Measurements from ENCODE around the gene METTL23. TPM values are rescaled to one million over a fixed set of nuclear protein-coding genes. Genes with fewer than 3 reads are reported as not detected.
A peak's percentile ranks its signal among the peaks of the same experiment; 100 is the strongest.
"Not testable (repeated sequence)": the region's sequence is repeated elsewhere in the genome, so short reads cannot be mapped to it uniquely, and the experiment has no call there.

The METTL23 gene
- total RNA-seq, 4 donors from 2014 or later = 13.8 to 32.5 (median 21.6) TPM

DNA sequence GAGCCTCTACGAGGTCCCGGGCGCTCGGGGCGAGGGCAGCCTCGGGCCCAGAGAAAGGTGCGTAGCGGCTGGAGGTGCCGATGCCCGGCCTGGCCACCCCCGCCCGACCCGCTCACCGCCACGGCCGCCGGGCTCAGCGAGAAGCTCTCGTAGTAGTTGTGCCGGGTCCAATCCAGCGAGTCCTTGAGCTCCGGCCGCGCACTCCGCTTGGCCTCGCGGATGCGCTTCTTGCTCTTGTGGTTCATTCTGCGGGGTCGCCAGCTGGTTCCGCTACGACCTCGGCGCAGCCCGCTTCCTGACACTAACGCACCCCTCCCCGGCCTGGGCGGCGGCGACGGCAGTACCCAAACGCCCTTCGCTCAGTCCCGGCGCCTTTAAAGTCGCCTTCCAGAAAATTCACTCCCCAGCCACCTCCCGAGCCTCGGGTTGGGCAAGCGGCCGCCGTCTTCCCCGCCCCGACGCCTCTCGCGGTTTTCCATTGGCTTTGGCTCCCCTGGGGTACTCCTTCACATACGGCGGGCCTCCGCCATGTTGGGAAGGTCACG, 336 bp upstream of the METTL23 start, which contains the start of gene JMJD6:
Gene JMJD6, minus strand, starts transcription at position 376 of the 545 bp plus-strand sequence. Its CDS starts 131 bp downstream, at position 245.
- Histone ChIP-seq H3K9me3 (no peaks in the 10 kb centered on the region), H3K4me3 (peak within 1 kb of the TSS; percentile 91 to 98), H3K27ac (peak within 1 kb of the TSS; percentile 98 to 99), H3K4me1 (peaks cover 8 to 19% of the 10 kb centered on the region in 2 donors), H3K27me3 (no peaks in the 10 kb centered on the region), H3K36me3 (no peaks in the 10 kb centered on the region)
- peak; percentile 86 to 94 for TF ChIP-seq POLR2A (IDR thresholded peaks at IDR 0.05)
- TF ChIP-seq, protein P1, sequence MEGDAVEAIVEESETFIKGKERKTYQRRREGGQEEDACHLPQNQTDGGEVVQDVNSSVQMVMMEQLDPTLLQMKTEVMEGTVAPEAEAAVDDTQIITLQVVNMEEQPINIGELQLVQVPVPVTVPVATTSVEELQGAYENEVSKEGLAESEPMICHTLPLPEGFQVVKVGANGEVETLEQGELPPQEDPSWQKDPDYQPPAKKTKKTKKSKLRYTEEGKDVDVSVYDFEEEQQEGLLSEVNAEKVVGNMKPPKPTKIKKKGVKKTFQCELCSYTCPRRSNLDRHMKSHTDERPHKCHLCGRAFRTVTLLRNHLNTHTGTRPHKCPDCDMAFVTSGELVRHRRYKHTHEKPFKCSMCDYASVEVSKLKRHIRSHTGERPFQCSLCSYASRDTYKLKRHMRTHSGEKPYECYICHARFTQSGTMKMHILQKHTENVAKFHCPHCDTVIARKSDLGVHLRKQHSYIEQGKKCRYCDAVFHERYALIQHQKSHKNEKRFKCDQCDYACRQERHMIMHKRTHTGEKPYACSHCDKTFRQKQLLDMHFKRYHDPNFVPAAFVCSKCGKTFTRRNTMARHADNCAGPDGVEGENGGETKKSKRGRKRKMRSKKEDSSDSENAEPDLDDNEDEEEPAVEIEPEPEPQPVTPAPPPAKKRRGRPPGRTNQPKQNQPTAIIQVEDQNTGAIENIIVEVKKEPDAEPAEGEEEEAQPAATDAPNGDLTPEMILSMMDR (IDR thresholded peaks at IDR 0.05) = no peak
- intact Hi-C loops (cut with DNase I; ENCODE audit: low total_unique reads) = no loop called here
- DNase-seq = peak; percentile 97

DNA sequence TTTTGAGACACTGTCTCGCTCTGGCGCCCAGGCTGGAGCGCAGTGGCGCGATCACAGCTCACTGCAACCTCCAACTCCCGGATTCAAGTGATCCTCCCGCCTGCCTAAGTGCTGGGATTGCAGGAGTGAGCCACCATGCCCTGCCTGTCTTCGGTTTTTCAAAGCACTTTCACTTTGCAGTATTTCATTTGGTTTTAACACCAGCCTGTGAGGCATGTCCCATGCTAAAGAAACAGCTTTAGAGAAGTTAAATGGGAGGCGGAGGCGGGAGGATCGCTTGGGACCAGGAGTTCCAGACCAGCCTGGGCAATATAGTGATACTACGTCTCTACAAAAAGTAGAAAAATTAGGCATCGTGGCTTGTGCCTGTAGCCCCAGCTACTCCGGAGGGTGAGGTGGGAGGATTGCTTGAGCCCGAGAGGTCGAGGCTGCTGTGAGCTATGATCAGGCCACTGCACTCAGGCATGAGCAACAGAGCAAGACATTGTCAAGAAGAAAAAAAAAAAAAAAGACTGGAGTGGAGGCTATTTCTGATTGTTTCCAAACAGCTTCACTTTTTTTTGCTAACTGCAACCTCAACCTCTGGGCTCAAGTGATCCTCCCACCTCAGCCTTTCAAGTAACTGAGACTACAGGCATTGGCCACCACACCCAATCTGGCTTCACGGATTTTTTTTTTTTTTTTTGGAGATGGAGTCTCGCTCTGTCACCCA, 1.3 kb downstream of the METTL23 start:
- Histone ChIP-seq H3K4me3 (peak overlapping the region; percentile 91 to 98), H3K27ac (peak overlapping the region; percentile 98 to 99), H3K9me3 (no peaks in the 10 kb centered on the region), H3K36me3 (no peaks in the 10 kb centered on the region), H3K4me1 (peaks cover 8 to 19% of the 10 kb centered on the region in 2 donors), H3K27me3 (no peaks in the 10 kb centered on the region)
- TF ChIP-seq, protein P1 (IDR thresholded peaks at IDR 0.05) = no peak
- TF ChIP-seq POLR2A (IDR thresholded peaks at IDR 0.05) = no peak
- no peak for DNase-seq
- intact Hi-C loops (cut with DNase I; ENCODE audit: low total_unique reads) = no loop called here

DNA sequence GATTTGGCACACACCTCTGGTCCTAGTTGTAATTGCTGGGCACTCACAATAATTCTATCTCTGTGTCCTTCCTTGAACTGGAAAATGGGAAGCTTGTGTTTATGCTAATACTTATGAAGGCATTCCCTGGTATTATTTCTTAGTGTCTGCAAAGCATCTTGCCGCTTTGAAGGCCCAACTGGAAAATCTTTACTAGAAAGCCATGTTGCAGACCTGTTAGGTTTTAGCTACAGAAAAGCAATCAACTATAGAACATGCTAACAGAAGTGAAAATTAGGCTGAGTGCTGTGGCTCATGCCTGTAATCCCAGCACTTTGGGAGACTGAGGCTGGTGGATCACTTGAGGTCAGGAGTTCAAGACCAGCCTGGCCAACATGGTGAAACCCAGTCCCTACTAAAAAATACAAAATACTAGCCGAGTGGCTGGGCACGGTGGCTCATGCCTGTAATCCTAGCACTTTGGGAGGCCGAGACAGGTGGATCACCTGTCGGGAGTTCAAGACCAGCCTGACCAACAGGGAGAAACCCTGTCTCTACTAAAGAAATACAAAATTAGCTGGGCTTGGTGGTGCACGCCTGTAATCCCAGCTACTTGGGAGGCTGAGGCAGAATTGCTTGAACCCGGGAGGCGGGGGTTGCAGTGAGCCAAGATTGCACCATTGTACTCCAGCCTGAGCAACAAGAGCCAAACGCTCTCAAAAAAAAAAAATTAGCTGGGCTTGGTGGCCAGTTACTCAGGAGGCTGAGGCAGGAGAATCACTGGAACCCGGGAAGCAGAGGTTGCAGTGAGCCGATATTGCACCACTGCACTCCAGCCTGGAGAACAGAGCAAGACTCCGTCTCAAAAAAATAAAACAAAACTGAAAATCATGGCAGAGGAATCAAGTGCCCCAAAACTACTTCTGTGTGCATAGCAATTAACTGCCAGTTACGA, 5.4 kb downstream of the METTL23 start:
- H3K27ac ChIP-seq; H3K4me3 ChIP-seq; DNase-seq; H3K36me3 ChIP-seq; H3K9me3 ChIP-seq; intact Hi-C loops (cut with DNase I; ENCODE audit: low total_unique reads); H3K27me3 ChIP-seq: not testable (repeated sequence)
- peaks cover 14 to 21% of the 10 kb centered on the region in 2 donors for H3K4me1 ChIP-seq

DNA sequence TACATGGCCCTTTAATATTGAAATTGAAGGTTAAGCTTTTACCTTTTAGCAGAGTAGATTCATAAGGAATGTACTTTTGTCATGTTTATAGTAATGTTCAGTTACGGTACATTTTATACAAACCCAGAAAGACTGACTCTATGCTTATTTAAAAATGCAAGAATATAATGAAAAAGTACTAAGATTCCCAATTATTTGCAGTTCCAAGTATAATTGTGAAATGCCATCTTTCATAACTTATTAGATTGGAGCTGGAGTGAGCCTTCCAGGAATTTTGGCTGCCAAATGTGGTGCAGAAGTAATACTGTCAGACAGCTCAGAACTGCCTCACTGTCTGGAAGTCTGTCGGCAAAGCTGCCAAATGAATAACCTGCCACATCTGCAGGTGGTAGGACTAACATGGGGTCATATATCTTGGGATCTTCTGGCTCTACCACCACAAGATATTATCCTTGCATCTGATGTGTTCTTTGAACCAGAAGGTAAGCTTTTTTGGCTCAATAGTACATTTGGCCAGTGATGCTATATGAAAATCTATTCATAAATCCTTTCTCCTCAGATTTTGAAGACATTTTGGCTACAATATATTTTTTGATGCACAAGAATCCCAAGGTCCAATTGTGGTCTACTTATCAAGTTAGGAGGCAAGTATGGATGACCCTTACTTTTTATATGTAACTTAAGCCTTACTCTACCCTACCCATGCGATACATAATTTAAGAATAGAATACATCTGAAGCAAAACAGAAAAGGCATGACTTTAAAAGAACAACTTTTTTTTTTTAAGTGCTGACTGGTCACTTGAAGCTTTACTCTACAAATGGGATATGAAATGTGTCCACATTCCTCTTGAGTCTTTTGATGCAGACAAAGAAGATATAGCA, 6.3 kb downstream of the METTL23 start:
- Histone ChIP-seq H3K4me3 (no peak overlapping the region), H3K27me3 (no peaks in the 10 kb centered on the region), H3K4me1 (peaks cover 14% of the 10 kb centered on the region in 2 donors), H3K27ac (peak overlapping the region in 1 of 2 donors; percentile 17), H3K9me3 (no peaks in the 10 kb centered on the region), H3K36me3 (no peaks in the 10 kb centered on the region)
- intact Hi-C loops (cut with DNase I; ENCODE audit: low total_unique reads) = no loop called here
- TF ChIP-seq POLR2A (IDR thresholded peaks at IDR 0.05) = no peak
- TF ChIP-seq, protein P1 (IDR thresholded peaks at IDR 0.05) = no peak
- DNase-seq = no peak

DNA sequence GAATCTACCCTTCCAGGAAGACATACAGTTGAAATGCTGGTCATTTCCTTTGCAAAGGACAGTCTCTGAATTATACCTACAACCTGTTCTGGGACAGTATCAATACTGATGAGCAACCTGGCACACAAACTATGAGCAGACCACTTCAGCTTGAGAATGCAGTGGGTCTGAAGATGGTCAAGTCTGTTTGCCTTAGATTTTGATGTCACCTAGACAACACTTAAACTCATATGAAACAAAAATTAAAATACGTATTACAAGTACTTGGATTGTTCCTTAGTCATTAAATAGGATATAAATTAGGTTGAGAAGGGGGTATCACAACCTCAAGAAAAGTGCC, 6.9 kb downstream of the METTL23 start:
- TF ChIP-seq, protein P1 (IDR thresholded peaks at IDR 0.05) = no peak
- no peak for TF ChIP-seq POLR2A (IDR thresholded peaks at IDR 0.05)
- H3K27me3 ChIP-seq = no peaks in the 10 kb centered on the region
- no peak overlapping the region for H3K27ac ChIP-seq
- no peak for DNase-seq
- H3K9me3 ChIP-seq = no peaks in the 10 kb centered on the region
- H3K4me3 ChIP-seq = no peak overlapping the region
- peaks cover 14% of the 10 kb centered on the region in 2 donors for H3K4me1 ChIP-seq
- no peaks in the 10 kb centered on the region for H3K36me3 ChIP-seq
- intact Hi-C loops (cut with DNase I; ENCODE audit: low total_unique reads) = no loop called here
